IMR-90 (cell line): Measurements from ENCODE around the gene SAMD8. TPM values are rescaled to one million over a fixed set of nuclear protein-coding genes. Genes with fewer than 3 reads are reported as not detected.

Experiments
- polyA plus RNA-seq, 3 experiments: library from polyadenylated mRNA; depleted of rRNA; stranded (reverse); fragments of >200 nt; gene quantifications; 2 replicates each; pipeline ENCODE4 v1.2.3, GENCODE V29; 2012; ENCODE audit warnings: low replicate concordance in 1 of 3
- total RNA-seq: library from RNA; depleted of rRNA; stranded (reverse); fragments of >200 nt; gene quantifications from 2 replicates; pipeline ENCODE4 v1.2.3, GENCODE V29; 2012; rRNA removed

Gene SAMD8
- total and polyA plus RNA-seq, 2 of the 4 experiments (the other 2 are of a cell fraction), result 10.1 to 28.7 TPM

Other genes with a start within 250 kb of the SAMD8 start
- 122 and 169 TPM in 2 replicates for gene VDAC2, start 99.1 kb downstream of the SAMD8 start, total RNA-seq
- gene VDAC2, start 99.1 kb downstream of the SAMD8 start, polyA plus RNA-seq (2012; rRNA removed), result 123 and 139 TPM in 2 replicates
- gene COMTD1, start 124.3 kb downstream of the SAMD8 start, total RNA-seq, result 1.4 and 1.6 TPM in 2 replicates
- gene COMTD1, start 124.3 kb downstream of the SAMD8 start, polyA plus RNA-seq (2012; rRNA removed), result 6.4 and 9.5 TPM in 2 replicates